ENCODE measurements around the gene OR1F1.

GRCh38 chr16:3212006-3212405 lies 24.0 kb downstream of the OR1F1 start:
- TF ChIP-seq CTCF (conservative IDR thresholded peaks at IDR 0.05 in 1 of 2, IDR thresholded peaks at IDR 0.05 in 1 of 2; ENCODE audit: extremely low read depth in 1 of 2, insufficient read depth in 1 of 2, low read depth in 1 of 2, low read length in 2 of 2), result no peak
- no peak for TF ChIP-seq EZH2 (IDR thresholded peaks at IDR 0.05; ENCODE audit: borderline replicate concordance, low read length)
